HepG2 (cell line): ENCODE data around the gene CAMK2D. TPM values are rescaled to one million over a fixed set of nuclear protein-coding genes. Genes with fewer than 3 reads are reported as not detected.

Experiments
- ATAC-seq: fragments of 200-7000 bp; cut with Tn5 transposase; 3 replicates; pipeline ENCODE4 v1.9.1; 2020; ENCODE audit warnings: mild to moderate bottlenecking, moderate library complexity
- BruUV-seq: library from RNA; stranded (reverse); fragments of 400-500 nt; replicated peaks from 2 replicates; lab custom pipeline; 2021; lab: Mats Ljungman, UMichigan
- CTCF ChIA-PET: fragments of 300-600 bp; formaldehyde crosslinking; extraction: SDS; loops from one replicate; lab custom pipeline; 2021; ENCODE audit warnings: low total read pairs, inconsistent platforms, low intra/inter-chr PET ratio; lab: Yijun Ruan, JAX
- POLR2A ChIA-PET: fragments of 350-600 bp; sonication (Branson Sonifier 250); formaldehyde crosslinking; loops from one replicate; lab custom pipeline; 2020; ENCODE audit warnings: antibody characterized with exemption, inconsistent platforms; lab: Yijun Ruan, JAX
- DNase-seq: peaks from one replicate; pipeline ENCODE4 v3.0.0-alpha.2; 2015; ENCODE audit warnings: low spot score
- FAIRE-seq: peaks from 3 replicates; lab custom pipeline; 2011; peaks lifted over from hg19 to GRCh38; lab: Jason Lieb, UNC
- H2AFZ ChIP-seq: one replicate; pipeline ENCODE4 v1.6.1; 2011; ENCODE audit warnings: low read length, inconsistent platforms
- H3K27ac ChIP-seq: fragments of 300-600 bp; 3 replicates; pipeline ENCODE4 v1.8.0; 2011; ENCODE audit warnings: mixed run types, mild to moderate bottlenecking, mixed read lengths, low read length, inconsistent platforms; ENCODE audit not compliant: insufficient read depth; ENCODE audit errors: extremely low read length
- H3K27me3 ChIP-seq, 2 experiments: fragments of 200-600 bp in 1 of 2; 2 replicates in 1 of 2; 3 replicates in 1 of 2; pipeline versions ENCODE4 v1.6.0 to v1.8.0; 2011; ENCODE audit warnings: low read length in 2 of 2, mild to moderate bottlenecking in 2 of 2, moderate library complexity in 2 of 2, inconsistent platforms in 1 of 2; ENCODE audit not compliant: insufficient read depth in 2 of 2, control insufficient read depth in 1 of 2
- H3K36me3 ChIP-seq, 2 experiments: fragments of 200-600 bp in 1 of 2; replicated peaks in 1 of 2; 2 replicates in 1 of 2; 3 replicates in 1 of 2; pipeline versions ENCODE4 v1.5.1 to v1.8.0; 2011; ENCODE audit warnings: low read length in 2 of 2, inconsistent platforms in 1 of 2; ENCODE audit not compliant: insufficient read depth in 2 of 2, control insufficient read depth in 1 of 2
- H3K4me1 ChIP-seq: 2 replicates; pipeline ENCODE4 v1.5.1; 2012; ENCODE audit warnings: low read length, inconsistent platforms; ENCODE audit not compliant: insufficient read depth
- H3K4me2 ChIP-seq: 2 replicates; pipeline ENCODE4 v1.6.0; 2011; ENCODE audit warnings: low read depth, low read length, inconsistent platforms
- H3K4me3 ChIP-seq, 3 experiments: fragments of 200-600 bp in 1 of 3; sonication (generic), shearing (Covaris generic) in 1 of 3; replicated peaks in 1 of 3; 2 replicates each; pipeline ENCODE4 v1.5.1; 2011 to 2016; ENCODE audit warnings: low read length in 3 of 3, inconsistent platforms in 2 of 3, low read depth in 2 of 3, mild to moderate bottlenecking in 2 of 3, control low read depth in 1 of 3, mixed read lengths in 1 of 3; ENCODE audit not compliant: insufficient read depth in 1 of 3
- H3K79me2 ChIP-seq: one replicate; pipeline ENCODE4 v1.6.1; 2011; ENCODE audit warnings: low read length, inconsistent platforms; ENCODE audit not compliant: insufficient read depth
- H3K9ac ChIP-seq: 2 replicates; pipeline ENCODE4 v1.6.0; 2011; ENCODE audit warnings: mild to moderate bottlenecking, low read depth, low read length, inconsistent platforms; ENCODE audit not compliant: insufficient read depth
- H3K9me3 ChIP-seq: 2 replicates; pipeline ENCODE4 v1.5.1; 2012; ENCODE audit warnings: mild to moderate bottlenecking, low read length
- H4K20me1 ChIP-seq: 2 replicates; pipeline ENCODE4 v1.6.0; 2011; ENCODE audit warnings: inconsistent platforms, mild to moderate bottlenecking, low read length, moderate library complexity; ENCODE audit not compliant: insufficient read depth
- TCF12 ChIP-seq, 2 experiments: fragments of 450-650 bp in 1 of 2; sonication (generic) in 1 of 2; formaldehyde crosslinking in 1 of 2; IDR thresholded peaks; 2 replicates each; pipeline versions ENCODE4 v1.6.1 to v1.8.0; 2017 to 2022; ENCODE audit warnings: antibody characterized with exemption in 1 of 2, mild to moderate bottlenecking in 1 of 2, missing genetic modification reagents in 1 of 2, moderate library complexity in 1 of 2
- U2AF1 ChIP-seq: fragments of 200-400 bp; formaldehyde crosslinking; optimal IDR thresholded peaks from 2 replicates; pipeline ENCODE3; 2017; ENCODE audit warnings: mild to moderate bottlenecking, low read depth, low read length
- ZNF878 ChIP-seq: sonication (generic); formaldehyde crosslinking; IDR thresholded peaks from 2 replicates; pipeline ENCODE4 v1.8.1; 2023; ENCODE audit warnings: mild to moderate bottlenecking, missing genetic modification reagents, moderate library complexity
- ZSCAN20 ChIP-seq: sonication (generic); formaldehyde crosslinking; IDR thresholded peaks from 2 replicates; pipeline ENCODE4 v1.4.0; 2020; ENCODE audit warnings: missing genetic modification reagents, mild to moderate bottlenecking, borderline replicate concordance
- WGBS: methylation state at CpG from one replicate; pipeline ENCODE4 v1.1.6; 2017; ENCODE audit warnings: low lambda C conversion rate; 5-methylcytosine and 5-hydroxymethylcytosine counted together
- in situ Hi-C: cut with HindIII; loops from 2 replicates; pipeline ENCODE4 v1.10.0; 2017; ENCODE audit warnings: low pct_unique_long_range_greater_than_20kb; ENCODE audit not compliant: extremely low pct_ligation_motif_present
- intact Hi-C: fragments of 100-400 bp; cut with micrococcal nuclease; formaldehyde crosslinking; loops from one replicate; pipeline ENCODE4 v1.10.0; 2022; ENCODE audit not compliant: unreplicated experiment
- polyA plus RNA-seq, 8 experiments: library from polyadenylated mRNA; depleted of rRNA in 3 of 8; stranded (reverse) in 7 of 8; unstranded in 1 of 8; fragments of >200 nt; fragmentation: Illumina TruSeq in 4 of 8; extraction: Trizol in 4 of 8; gene quantifications; 2 replicates each; pipeline versions ENCODE4 v1.2.1 to v1.2.3, GENCODE V29; 2011 to 2016; ENCODE audit warnings: low read depth in 4 of 8, missing spikeins in 1 of 8, mixed read lengths in 1 of 8; ENCODE audit not compliant: insufficient read depth in 1 of 8
- total RNA-seq, 5 experiments: library from RNA; depleted of rRNA; stranded (reverse); fragments of >200 nt; fragmentation: Illumina TruSeq; extraction: Trizol; gene quantifications; 2 replicates each; pipeline ENCODE4 v1.2.3, GENCODE V29; 2016; ENCODE audit warnings: low read depth in 1 of 5
- TF ChIP-seq, protein P1 (sequence below): IDR thresholded peaks from 2 replicates; pipeline ENCODE4 v1.6.1; 2016; ENCODE audit warnings: low read depth, borderline replicate concordance
- TF ChIP-seq, protein P2 (sequence below): sonication (generic); formaldehyde crosslinking; IDR thresholded peaks from 2 replicates; pipeline ENCODE4 v1.4.0; 2020; ENCODE audit warnings: missing genetic modification reagents, borderline replicate concordance
- TF ChIP-seq, protein P3 (sequence below): IDR thresholded peaks from 2 replicates; pipeline ENCODE4 v1.6.1; 2018; ENCODE audit warnings: missing genetic modification reagents

CAMK2D gene
- total and polyA plus RNA-seq, 2 of the 13 experiments (the other 11 are each of a cell fraction or from before 2014, with no cell fraction given) = 18.0 to 65.4 TPM

DNA sequence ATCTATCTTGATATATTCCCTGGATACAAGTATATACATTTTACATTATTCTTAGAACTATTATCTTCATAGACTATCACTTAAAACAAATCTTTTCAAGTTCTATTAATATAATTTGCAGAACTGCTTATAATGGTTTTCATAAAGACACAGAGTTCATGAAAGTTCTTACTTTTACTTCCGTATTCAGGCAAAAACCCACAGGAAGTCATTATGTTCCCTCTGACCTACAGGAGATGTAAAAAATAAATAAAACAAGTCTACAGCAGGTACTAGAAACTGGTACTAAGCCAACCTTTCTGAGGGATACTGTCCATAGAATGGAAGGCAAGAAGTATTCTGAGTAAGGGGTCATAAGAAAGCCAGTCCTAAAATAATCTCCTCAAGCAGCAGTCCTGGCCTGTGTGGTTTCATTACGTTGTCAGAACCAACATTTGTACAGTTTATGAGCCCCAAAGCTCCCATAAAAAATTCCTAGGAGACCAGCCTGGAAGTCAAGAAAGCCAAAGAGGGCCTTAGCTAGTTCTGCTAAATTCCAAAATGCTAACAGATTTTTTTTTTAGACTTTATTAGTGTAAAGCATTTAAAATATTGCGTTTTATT lies 68.6 kb downstream of the CAMK2D start:
- BruUV-seq = no TSS peak
- Histone ChIP-seq H2AFZ (no peak overlapping the region), H3K36me3 (peaks cover 0 to 4% of the 10 kb centered on the region in 2 experiments; a peak in 2 of 5 replicates), H3K4me1 (peaks cover 13% of the 10 kb centered on the region), H3K27me3 (no peaks in the 10 kb centered on the region), H3K79me2 (peaks cover 21% of the 10 kb centered on the region), H3K9ac (no peak overlapping the region), H4K20me1 (no peaks in the 10 kb centered on the region; the same call in 1 of the 2 replicates), H3K27ac (no peak overlapping the region), H3K9me3 (no peaks in the 10 kb centered on the region), H3K4me2 (no peak overlapping the region), H3K4me3 (no peak overlapping the region)
- DNase-seq (no peak), ATAC-seq (no peak), FAIRE-seq (no peak)
- CTCF ChIA-PET = no interaction called here
- intact Hi-C loops (loop anchor here (1.0 kb wide), 1 partner anchor 8 kb away; no protein-coding TSS in a partner anchor), in situ Hi-C loops (no loop called here)
- TF ChIP-seq ZSCAN20 (CRISPR knock-in tag) = no peak
- TF ChIP-seq, protein P1, sequence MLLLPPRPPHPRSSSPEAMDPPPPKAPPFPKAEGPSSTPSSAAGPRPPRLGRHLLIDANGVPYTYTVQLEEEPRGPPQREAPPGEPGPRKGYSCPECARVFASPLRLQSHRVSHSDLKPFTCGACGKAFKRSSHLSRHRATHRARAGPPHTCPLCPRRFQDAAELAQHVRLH = no peak
- TF ChIP-seq, protein P2, sequence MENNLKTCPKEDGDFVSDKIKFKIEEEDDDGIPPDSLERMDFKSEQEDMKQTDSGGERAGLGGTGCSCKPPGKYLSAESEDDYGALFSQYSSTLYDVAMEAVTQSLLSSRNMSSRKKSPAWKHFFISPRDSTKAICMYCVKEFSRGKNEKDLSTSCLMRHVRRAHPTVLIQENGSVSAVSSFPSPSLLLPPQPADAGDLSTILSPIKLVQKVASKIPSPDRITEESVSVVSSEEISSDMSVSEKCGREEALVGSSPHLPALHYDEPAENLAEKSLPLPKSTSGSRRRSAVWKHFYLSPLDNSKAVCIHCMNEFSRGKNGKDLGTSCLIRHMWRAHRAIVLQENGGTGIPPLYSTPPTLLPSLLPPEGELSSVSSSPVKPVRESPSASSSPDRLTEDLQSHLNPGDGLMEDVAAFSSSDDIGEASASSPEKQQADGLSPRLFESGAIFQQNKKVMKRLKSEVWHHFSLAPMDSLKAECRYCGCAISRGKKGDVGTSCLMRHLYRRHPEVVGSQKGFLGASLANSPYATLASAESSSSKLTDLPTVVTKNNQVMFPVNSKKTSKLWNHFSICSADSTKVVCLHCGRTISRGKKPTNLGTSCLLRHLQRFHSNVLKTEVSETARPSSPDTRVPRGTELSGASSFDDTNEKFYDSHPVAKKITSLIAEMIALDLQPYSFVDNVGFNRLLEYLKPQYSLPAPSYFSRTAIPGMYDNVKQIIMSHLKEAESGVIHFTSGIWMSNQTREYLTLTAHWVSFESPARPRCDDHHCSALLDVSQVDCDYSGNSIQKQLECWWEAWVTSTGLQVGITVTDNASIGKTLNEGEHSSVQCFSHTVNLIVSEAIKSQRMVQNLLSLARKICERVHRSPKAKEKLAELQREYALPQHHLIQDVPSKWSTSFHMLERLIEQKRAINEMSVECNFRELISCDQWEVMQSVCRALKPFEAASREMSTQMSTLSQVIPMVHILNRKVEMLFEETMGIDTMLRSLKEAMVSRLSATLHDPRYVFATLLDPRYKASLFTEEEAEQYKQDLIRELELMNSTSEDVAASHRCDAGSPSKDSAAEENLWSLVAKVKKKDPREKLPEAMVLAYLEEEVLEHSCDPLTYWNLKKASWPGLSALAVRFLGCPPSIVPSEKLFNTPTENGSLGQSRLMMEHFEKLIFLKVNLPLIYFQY (CRISPR knock-in tag) = no peak
- TF ChIP-seq, protein P3, sequence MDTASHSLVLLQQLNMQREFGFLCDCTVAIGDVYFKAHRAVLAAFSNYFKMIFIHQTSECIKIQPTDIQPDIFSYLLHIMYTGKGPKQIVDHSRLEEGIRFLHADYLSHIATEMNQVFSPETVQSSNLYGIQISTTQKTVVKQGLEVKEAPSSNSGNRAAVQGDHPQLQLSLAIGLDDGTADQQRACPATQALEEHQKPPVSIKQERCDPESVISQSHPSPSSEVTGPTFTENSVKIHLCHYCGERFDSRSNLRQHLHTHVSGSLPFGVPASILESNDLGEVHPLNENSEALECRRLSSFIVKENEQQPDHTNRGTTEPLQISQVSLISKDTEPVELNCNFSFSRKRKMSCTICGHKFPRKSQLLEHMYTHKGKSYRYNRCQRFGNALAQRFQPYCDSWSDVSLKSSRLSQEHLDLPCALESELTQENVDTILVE (CRISPR knock-in tag) = no peak
- no peak for TF ChIP-seq U2AF1
- TF ChIP-seq ZNF878 = no peak
- no peak for TF ChIP-seq TCF12 (IDR thresholded peaks at IDR 0.05)
- TF ChIP-seq TCF12 (CRISPR knock-in tag; IDR thresholded peaks at IDR 0.05) = no peak
- POLR2A ChIA-PET = no interaction called here
- WGBS = 92% methylated on average over 3 of the region's 3 CpGs
